GM18909 (cell line): ENCODE results near the gene EMID1.

Source experiments
- ATAC-seq: cut with Tn5 transposase; IDR thresholded peaks from one replicate; pipeline ENCODE4 v1.9.1; 2021; ENCODE audit warnings: mild to moderate bottlenecking; ENCODE audit not compliant: unreplicated experiment, poor library complexity

The EMID1 gene

GRCh38 chr22:29205594-29206371, at the start of gene EMID1:
TSS of gene EMID1 (plus strand) at chr22:29205896. CDS start at chr22:29206039, 143 bp downstream.
- no peak for ATAC-seq

GRCh38 chr22:29155966-29156365, 49.7 kb upstream of the EMID1 start:
- no peak for ATAC-seq

GRCh38 chr22:29156507-29156906, 49.2 kb upstream of the EMID1 start:
- no peak for ATAC-seq

- ATAC-seq, result no peak
Observed at GRCh38 chr22:29157759-29158535, 47.7 kb upstream of the EMID1 start.

GRCh38 chr22:29158546-29158945, 47.1 kb upstream of the EMID1 start:
- no peak for ATAC-seq

- ATAC-seq, result no peak
Observed at GRCh38 chr22:29163808-29164207, 41.9 kb upstream of the EMID1 start.

- ATAC-seq, result no peak
Observed at GRCh38 chr22:29165321-29166060, 40.2 kb upstream of the EMID1 start.

GRCh38 chr22:29166180-29166579, 39.5 kb upstream of the EMID1 start:
- ATAC-seq, result no peak

GRCh38 chr22:29167032-29167911, 38.4 kb upstream of the EMID1 start:
- peak; percentile 92 for ATAC-seq

- no peak for ATAC-seq
Observed at GRCh38 chr22:29171721-29172120, 34.0 kb upstream of the EMID1 start.

- ATAC-seq, result no peak
Observed at GRCh38 chr22:29172216-29172615, 33.5 kb upstream of the EMID1 start.

GRCh38 chr22:29175312-29175835, 30.3 kb upstream of the EMID1 start:
- no peak for ATAC-seq

- ATAC-seq, result no peak
Observed at GRCh38 chr22:29183971-29184848, 21.5 kb upstream of the EMID1 start.

- ATAC-seq, result no peak
Observed at GRCh38 chr22:29184849-29185490, 20.7 kb upstream of the EMID1 start.

- ATAC-seq, result no peak
Observed at GRCh38 chr22:29186302-29186701, 19.4 kb upstream of the EMID1 start.

- ATAC-seq, result no peak
Observed at GRCh38 chr22:29187831-29188230, 17.9 kb upstream of the EMID1 start.

GRCh38 chr22:29190051-29190450, 15.6 kb upstream of the EMID1 start:
- ATAC-seq, result no peak

- ATAC-seq, result no peak
Observed at GRCh38 chr22:29190918-29191317, 14.8 kb upstream of the EMID1 start.
